C4-2B (cell line): ENCODE data around the gene PTCH1.

Source experiments
- ZFX ChIP-seq: fragments of 450-650 bp; IDR thresholded peaks from 2 replicates; pipeline ENCODE4 v1.6.1; 2017
- TF ChIP-seq, protein P1 (sequence below): fragments of 450-650 bp; conservative IDR thresholded peaks from 2 replicates; pipeline ENCODE4 v1.5.1; 2017; ENCODE audit warnings: mild to moderate bottlenecking

DNA sequence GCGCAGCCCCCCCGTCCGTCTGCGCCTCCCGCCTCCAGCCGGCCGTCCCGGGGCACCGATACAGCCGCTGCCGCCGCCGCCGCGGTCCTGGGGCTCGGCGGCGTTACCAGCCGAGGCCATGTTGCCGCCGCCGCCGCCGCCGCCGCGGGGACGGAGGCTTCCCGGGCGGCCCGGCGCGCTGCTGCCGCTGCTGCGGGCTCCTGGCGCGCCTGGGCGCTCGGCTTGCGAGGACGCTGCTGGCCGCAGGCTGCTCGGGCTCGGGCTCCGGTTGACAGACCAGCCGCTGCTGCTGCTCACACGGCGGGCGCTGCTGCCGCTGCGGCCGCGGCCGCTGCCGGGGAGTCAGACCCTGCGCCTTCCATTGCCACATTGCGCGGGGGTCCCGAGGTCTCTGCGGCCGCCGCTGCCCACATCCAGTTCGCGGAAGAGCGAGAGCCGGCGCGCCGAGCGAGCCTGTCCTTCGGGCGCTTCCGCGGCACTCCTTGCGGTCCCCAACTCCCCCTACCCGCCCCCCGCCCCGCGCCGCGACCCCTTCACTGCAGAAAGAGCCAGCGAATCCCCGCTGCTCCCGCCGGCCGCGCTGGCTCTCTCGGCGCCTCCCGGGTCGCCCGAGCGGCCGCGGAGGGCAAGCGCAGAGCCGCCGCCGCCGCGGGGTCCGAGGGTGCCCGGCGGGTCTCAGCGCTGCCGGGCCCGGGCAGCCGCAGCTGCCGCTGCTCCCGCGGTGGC lies 8.4 kb downstream of the PTCH1 start:
- TF ChIP-seq, protein P1, sequence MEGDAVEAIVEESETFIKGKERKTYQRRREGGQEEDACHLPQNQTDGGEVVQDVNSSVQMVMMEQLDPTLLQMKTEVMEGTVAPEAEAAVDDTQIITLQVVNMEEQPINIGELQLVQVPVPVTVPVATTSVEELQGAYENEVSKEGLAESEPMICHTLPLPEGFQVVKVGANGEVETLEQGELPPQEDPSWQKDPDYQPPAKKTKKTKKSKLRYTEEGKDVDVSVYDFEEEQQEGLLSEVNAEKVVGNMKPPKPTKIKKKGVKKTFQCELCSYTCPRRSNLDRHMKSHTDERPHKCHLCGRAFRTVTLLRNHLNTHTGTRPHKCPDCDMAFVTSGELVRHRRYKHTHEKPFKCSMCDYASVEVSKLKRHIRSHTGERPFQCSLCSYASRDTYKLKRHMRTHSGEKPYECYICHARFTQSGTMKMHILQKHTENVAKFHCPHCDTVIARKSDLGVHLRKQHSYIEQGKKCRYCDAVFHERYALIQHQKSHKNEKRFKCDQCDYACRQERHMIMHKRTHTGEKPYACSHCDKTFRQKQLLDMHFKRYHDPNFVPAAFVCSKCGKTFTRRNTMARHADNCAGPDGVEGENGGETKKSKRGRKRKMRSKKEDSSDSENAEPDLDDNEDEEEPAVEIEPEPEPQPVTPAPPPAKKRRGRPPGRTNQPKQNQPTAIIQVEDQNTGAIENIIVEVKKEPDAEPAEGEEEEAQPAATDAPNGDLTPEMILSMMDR = no peak
- TF ChIP-seq ZFX = peak; percentile 38; the same call in 1 of the 2 replicates
